ENCODE results near the gene TUBA3C.

Gene TUBA3C

GRCh38 chr13:19159761-19160420, 21.7 kb downstream of the TUBA3C start:
- DNase-seq = no peak

GRCh38 chr13:19159181-19159580, 22.4 kb downstream of the TUBA3C start:
- DNase-seq = no peak

GRCh38 chr13:19158526-19159174, 23.0 kb downstream of the TUBA3C start:
- no peak for DNase-seq

GRCh38 chr13:19158006-19158405, 23.6 kb downstream of the TUBA3C start:
- DNase-seq = no peak

- DNase-seq = no peak
These were observed 24.2 kb downstream of the TUBA3C start for GRCh38 chr13:19157461-19157860.

- no peak for DNase-seq
These were observed 25.4 kb downstream of the TUBA3C start for GRCh38 chr13:19156013-19156825.

GRCh38 chr13:19155321-19155861, 26.2 kb downstream of the TUBA3C start:
- DNase-seq = no peak

GRCh38 chr13:19154843-19155242, 26.8 kb downstream of the TUBA3C start:
- no peak for DNase-seq

- DNase-seq = no peak
These were observed 27.7 kb downstream of the TUBA3C start for GRCh38 chr13:19153782-19154450.

GRCh38 chr13:19152403-19152802, 29.2 kb downstream of the TUBA3C start:
- DNase-seq = no peak

- no peak for DNase-seq
These were observed 29.9 kb downstream of the TUBA3C start for GRCh38 chr13:19151581-19152263.

- no peak for DNase-seq
These were observed 30.9 kb downstream of the TUBA3C start for GRCh38 chr13:19150712-19151228.

GRCh38 chr13:19150226-19150625, 31.4 kb downstream of the TUBA3C start:
- no peak for DNase-seq

GRCh38 chr13:19148561-19148960, 33.1 kb downstream of the TUBA3C start:
- no peak for DNase-seq
